ENCODE data around the gene SRD5A1.

- TF ChIP-seq CTCF (IDR thresholded peaks at IDR 0.05) = no peak
- no peak for TF ChIP-seq POLR2A (IDR thresholded peaks at IDR 0.05)
Observed at GRCh38 chr5:6721442-6721841, 88.2 kb downstream of the SRD5A1 start.

Measured in uterus (tissue), 2 donors.